KOPT-K1 (cell line): ENCODE data around the gene LBP.
"Not testable (repeated sequence)": the region's sequence is repeated elsewhere in the genome, so short reads cannot be mapped to it uniquely, and the experiment has no call there.

Experiments used
- H3K27ac ChIP-seq: fragments of 200-600 bp; sonication (generic); 2 replicates; pipeline ENCODE4 v1.5.1; 2016; ENCODE audit warnings: antibody characterized with exemption, mild to moderate bottlenecking, low read depth, low read length; ENCODE audit not compliant: poor library complexity, severe bottlenecking
- H3K36me3 ChIP-seq: fragments of 200-600 bp; sonication (generic); 2 replicates; pipeline ENCODE4 v1.5.1; 2017; ENCODE audit warnings: antibody characterized with exemption, mild to moderate bottlenecking, low read length, moderate library complexity; ENCODE audit not compliant: insufficient read depth
- H3K9me3 ChIP-seq: fragments of 200-600 bp; sonication (generic); 2 replicates; pipeline ENCODE4 v1.5.1; 2017; ENCODE audit warnings: antibody characterized with exemption, low read length, mild to moderate bottlenecking; ENCODE audit not compliant: insufficient read depth, poor library complexity, severe bottlenecking

LBP gene

GRCh38 chr20:38311091-38311490 lies 35.2 kb upstream of the LBP start:
- Histone ChIP-seq H3K36me3 (no peaks in the 10 kb centered on the region), H3K27ac (no peak overlapping the region), H3K9me3 (no peaks in the 10 kb centered on the region)

- Histone ChIP-seq H3K36me3 (no peaks in the 10 kb centered on the region), H3K27ac (no peak overlapping the region), H3K9me3 (no peaks in the 10 kb centered on the region)
Observed at GRCh38 chr20:38311491-38311890, 34.8 kb upstream of the LBP start.

GRCh38 chr20:38313676-38314075 lies 32.6 kb upstream of the LBP start:
- no peaks in the 10 kb centered on the region for H3K36me3 ChIP-seq
- no peaks in the 10 kb centered on the region for H3K9me3 ChIP-seq

DNA sequence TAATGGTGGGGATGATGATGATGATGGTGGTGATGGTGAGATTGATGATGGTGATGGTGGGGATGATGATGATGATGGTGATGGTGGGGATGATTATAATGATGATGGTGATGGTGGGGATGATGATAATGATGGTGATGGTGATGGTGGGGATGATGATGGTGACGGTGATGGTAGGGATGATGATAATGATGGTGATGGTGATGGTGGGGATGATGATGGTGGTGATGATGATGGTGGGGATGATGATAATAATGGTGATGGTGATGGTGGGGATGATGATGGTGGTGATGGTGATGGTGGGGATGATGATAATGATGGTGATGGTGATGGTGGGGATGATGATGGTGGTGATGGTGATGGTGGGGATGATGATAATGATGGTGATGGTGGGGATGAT lies 31.9 kb upstream of the LBP start:
- H3K36me3 ChIP-seq, H3K9me3 ChIP-seq, H3K27ac ChIP-seq: not testable (repeated sequence)

More at GRCh38 chr20:38313676-38314075, 32.6 kb upstream of the LBP start:
- H3K27ac ChIP-seq: no peak overlapping the region

- no peaks in the 10 kb centered on the region for H3K9me3 ChIP-seq
Observed at GRCh38 chr20:38315290-38315966, 30.9 kb upstream of the LBP start.

DNA sequence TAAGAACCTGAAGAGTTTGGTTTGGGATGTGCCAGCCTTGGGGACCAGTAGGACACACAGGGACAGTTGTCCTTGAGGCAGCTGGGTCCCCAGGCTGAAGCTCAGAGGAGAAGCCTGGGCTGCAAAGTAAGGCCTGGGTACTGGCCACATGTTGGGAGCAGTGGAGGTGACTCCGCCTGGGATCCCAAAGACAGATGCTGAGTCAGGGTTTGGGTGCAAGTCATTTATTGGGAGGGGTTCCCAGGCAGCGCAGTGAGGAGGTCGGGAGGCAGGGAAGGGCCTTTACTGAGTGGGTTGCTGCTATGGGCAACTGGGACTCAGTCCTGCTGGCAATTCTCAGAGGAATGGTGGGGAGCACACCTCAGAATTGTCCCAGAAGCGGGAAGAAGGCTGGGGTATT lies 29.9 kb upstream of the LBP start:
- no peaks in the 10 kb centered on the region for H3K9me3 ChIP-seq
- H3K27ac ChIP-seq: no peak overlapping the region
- H3K36me3 ChIP-seq: no peaks in the 10 kb centered on the region

More at GRCh38 chr20:38315290-38315966, 30.9 kb upstream of the LBP start:
- Histone ChIP-seq H3K27ac (no peak overlapping the region), H3K36me3 (no peaks in the 10 kb centered on the region)

GRCh38 chr20:38317422-38317821 lies 28.9 kb upstream of the LBP start:
- H3K27ac ChIP-seq: no peak overlapping the region
- H3K36me3 ChIP-seq: no peaks in the 10 kb centered on the region
- no peaks in the 10 kb centered on the region for H3K9me3 ChIP-seq

- H3K36me3 ChIP-seq: no peaks in the 10 kb centered on the region
- H3K27ac ChIP-seq: no peak overlapping the region
- no peaks in the 10 kb centered on the region for H3K9me3 ChIP-seq
Observed at GRCh38 chr20:38320221-38320620, 26.1 kb upstream of the LBP start.

DNA sequence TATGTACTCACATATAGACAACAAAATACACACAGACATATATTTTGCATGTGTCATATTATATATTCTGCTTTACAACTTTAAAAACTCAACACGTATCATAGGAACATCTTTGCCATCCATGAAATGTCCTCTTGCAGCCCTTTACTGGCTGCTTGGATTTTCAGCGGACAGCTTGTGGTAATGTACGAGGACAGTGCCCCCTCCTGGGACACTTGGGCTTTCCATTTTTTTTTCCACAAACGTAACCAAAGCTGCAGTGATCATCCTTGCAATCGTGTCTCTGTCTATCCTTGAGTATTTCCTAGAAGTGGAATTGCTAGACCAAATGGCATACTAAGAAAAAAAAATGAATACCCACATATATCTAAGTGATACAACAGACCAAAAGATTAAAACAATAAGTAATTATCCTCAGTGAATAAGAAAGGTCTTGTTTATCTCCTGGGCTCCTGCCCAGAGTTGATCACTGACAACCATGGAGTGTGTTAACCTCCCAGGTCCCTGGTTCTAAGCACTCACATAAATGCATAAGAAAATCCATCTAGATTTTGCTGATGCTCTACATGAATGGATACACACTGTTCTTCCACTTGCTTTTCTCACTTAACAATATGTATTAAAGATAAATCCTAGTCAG lies 24.2 kb upstream of the LBP start:
- Histone ChIP-seq H3K9me3 (no peaks in the 10 kb centered on the region), H3K27ac (no peak overlapping the region), H3K36me3 (no peaks in the 10 kb centered on the region)

- Histone ChIP-seq H3K36me3 (no peaks in the 10 kb centered on the region), H3K27ac (no peak overlapping the region), H3K9me3 (no peaks in the 10 kb centered on the region)
Observed at GRCh38 chr20:38324159-38324558, 22.1 kb upstream of the LBP start.

DNA sequence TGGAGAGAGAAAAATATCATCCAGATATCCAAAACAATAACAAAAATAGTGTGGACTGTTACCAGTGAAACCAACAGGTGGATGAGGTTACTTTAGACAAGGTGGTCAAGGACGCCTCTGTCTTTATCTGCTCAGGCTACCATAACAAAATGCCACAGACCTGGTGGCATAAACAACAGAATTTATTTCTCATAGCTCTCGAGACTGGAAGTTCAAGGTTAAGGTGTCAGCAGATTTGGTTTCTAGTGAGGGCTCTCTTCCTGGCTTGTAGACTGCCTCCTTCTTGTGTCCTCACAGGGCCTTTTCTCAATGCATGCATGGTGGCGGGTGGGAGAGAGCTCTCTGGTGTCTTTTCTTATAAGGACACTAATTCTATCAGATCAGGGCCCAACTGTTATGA lies 21.1 kb upstream of the LBP start:
- Histone ChIP-seq H3K9me3 (no peaks in the 10 kb centered on the region), H3K36me3 (no peaks in the 10 kb centered on the region), H3K27ac (no peak overlapping the region)

- no peaks in the 10 kb centered on the region for H3K36me3 ChIP-seq
- no peaks in the 10 kb centered on the region for H3K9me3 ChIP-seq
- no peak overlapping the region for H3K27ac ChIP-seq
Observed at GRCh38 chr20:38325905-38326304, 20.4 kb upstream of the LBP start.

DNA sequence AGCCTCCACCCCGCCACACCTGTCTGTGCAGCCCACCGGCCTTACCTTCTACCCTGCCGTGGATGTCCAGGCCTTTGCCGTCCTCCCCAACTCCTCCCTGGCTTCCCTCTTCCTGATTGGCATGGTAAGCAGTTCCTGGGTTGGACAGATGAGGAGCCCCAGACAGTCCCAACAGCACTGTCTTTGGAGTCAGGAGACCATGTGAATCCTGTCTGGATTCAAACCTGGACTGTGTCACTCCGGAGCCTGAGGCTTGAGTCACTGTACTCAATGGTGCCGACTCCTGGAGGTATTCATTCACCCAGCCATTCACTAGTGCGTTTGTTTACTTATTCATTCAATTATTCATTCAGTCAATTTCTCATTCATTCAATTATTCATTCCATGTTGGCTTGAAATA lies 20.0 kb upstream of the LBP start:
- H3K27ac ChIP-seq: no peak overlapping the region

DNA sequence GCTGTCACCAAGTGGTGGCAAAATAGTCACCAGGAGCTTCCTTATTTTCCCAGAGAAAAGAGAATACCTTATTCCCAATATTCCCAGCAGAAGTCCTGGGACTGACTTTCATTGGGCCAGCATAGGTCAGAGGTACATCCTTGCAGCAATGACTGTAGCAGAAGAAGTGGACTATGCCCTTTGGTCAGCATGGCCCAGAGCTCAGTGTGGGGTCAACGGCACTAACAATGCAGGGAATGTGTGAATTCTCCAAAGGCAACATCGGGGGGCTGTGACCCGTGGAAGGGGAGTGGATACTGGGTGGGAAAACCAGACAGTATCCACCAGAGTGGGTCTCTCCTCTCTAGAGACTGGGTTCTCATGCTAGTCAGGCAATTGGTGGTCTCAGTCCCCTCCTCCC lies 15.6 kb upstream of the LBP start:
- Histone ChIP-seq H3K27ac (no peak overlapping the region), H3K36me3 (no peaks in the 10 kb centered on the region), H3K9me3 (no peaks in the 10 kb centered on the region)

More for the DNA sequence above, 20.0 kb upstream of the LBP start:
- H3K36me3 ChIP-seq: no peaks in the 10 kb centered on the region
- H3K9me3 ChIP-seq: no peaks in the 10 kb centered on the region

DNA sequence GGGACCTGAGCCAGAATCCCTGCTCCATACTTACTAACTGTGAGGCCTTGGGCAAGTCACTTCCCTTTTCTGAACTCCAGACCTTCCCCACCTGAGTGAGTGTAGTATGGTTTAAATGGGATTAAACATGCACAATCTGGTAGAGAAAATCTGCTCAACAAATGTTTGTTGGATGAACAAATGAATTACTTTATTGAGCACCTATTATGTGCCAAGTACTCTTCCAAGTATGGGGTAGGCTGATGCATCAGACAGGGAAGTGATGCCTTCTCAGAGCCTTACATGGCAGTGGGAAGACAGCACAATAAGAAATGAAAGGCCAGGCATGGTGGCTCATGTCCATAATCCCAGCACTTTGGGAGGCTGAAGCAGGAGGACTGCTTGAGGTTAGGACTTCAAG lies 15.0 kb upstream of the LBP start:
- Histone ChIP-seq H3K36me3 (no peaks in the 10 kb centered on the region), H3K27ac (no peak overlapping the region), H3K9me3 (no peaks in the 10 kb centered on the region)

DNA sequence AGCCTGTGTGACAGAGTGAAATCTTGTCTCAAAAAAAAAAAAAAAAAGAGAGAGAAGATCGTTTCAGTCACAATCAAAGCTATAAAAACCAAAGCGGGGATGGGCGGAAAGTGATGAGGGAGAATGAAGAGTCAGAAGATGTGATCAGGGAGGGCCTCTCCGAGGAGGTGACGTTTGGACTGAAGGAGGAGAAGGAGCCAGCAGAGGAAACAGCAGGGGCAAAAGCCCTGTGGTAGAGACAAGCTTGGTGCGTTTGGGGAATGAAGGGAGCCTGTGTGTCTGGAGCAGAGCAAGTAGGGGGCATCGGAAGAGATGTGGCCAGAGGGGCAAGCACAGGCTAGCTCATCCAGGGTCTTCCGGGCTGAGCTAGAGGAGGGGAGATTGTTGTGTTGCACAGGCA lies 14.5 kb upstream of the LBP start:
- Histone ChIP-seq H3K36me3 (no peaks in the 10 kb centered on the region), H3K27ac (no peak overlapping the region), H3K9me3 (no peaks in the 10 kb centered on the region)
